Fibroblast of lung (primary cell): ENCODE results near the gene DPM3.

Experiments used
- CTCF ChIP-seq, 2 donors: IDR thresholded peaks in 1 of 2; conservative IDR thresholded peaks in 1 of 2; 1 replicate in 1 of 2; 2 replicates in 1 of 2; pipeline ENCODE4 v1.5.1; 2011 to 2012; ENCODE audit warnings: low read length in 2 of 2, control low read depth in 1 of 2, inconsistent platforms in 1 of 2, low read depth in 1 of 2, mild to moderate bottlenecking in 1 of 2
- EZH2 ChIP-seq: IDR thresholded peaks from 2 replicates; pipeline ENCODE4 v1.5.1; 2012; ENCODE audit warnings: low read length, control low read depth, mild to moderate bottlenecking; ENCODE audit errors: missing control alignments

GRCh38 chr1:155116113-155116764 is 24.1 kb downstream of the DPM3 start:
- TF ChIP-seq CTCF (conservative IDR thresholded peaks at IDR 0.05 in 1 of 2, IDR thresholded peaks at IDR 0.05 in 1 of 2; ENCODE audit: low read depth in 1 of 2, low read length in 2 of 2) (no peak), EZH2 (no peak)
